ENCODE data around the gene CCL14.

Gene CCL14

DNA sequence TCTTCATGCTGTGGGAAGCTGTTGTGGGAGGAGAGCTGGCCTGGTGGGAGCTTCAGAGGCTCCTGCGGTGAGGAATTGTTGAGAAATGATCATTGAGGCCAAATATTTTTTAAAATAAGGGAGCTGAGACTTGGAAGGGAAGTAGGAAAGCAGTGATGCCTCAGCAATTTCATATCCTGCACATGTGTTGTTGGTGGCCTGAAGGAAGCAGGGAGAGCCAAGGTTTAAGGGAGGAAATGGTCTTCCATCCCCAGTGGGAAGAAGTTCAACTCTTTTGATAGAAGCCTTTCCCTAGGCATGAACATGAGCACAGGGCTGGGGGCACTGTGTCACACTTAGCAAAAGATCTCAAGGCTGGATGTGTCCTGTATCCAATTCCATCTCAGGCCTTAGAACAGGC is at the start of gene CCL14:
Gene CCL14 (minus strand): TSS at position 87 of the 400 bp plus-strand sequence. CDS start 80 bp downstream, at position 7.
- TF ChIP-seq CTCF (IDR thresholded peaks at IDR 0.05; ENCODE audit: borderline replicate concordance, control extremely low read depth, extremely low read depth, insufficient read depth, missing control alignments): no peak
- no peak for DNase-seq (ENCODE audit: low spot score)
- in situ Hi-C loops (cut with MboI; ENCODE audit: low sequenced_read_pairs, unreplicated experiment): no loop called here

- no peak for DNase-seq (ENCODE audit: low spot score)
- in situ Hi-C loops (cut with MboI; ENCODE audit: low sequenced_read_pairs, unreplicated experiment): no loop called here
- no peak for TF ChIP-seq CTCF (IDR thresholded peaks at IDR 0.05; ENCODE audit: borderline replicate concordance, control extremely low read depth, extremely low read depth, insufficient read depth, missing control alignments)
Observed at GRCh38 chr17:36036235-36036634, 49.7 kb upstream of the CCL14 start.

- DNase-seq (ENCODE audit: low spot score): no peak
- in situ Hi-C loops (cut with MboI; ENCODE audit: low sequenced_read_pairs, unreplicated experiment): no loop called here
Observed at GRCh38 chr17:36034127-36034526, 47.6 kb upstream of the CCL14 start.

GRCh38 chr17:36030956-36031355 is 44.4 kb upstream of the CCL14 start:
- in situ Hi-C loops (cut with MboI; ENCODE audit: low sequenced_read_pairs, unreplicated experiment): no loop called here
- DNase-seq (ENCODE audit: low spot score): no peak
- no peak for TF ChIP-seq CTCF (IDR thresholded peaks at IDR 0.05; ENCODE audit: borderline replicate concordance, control extremely low read depth, extremely low read depth, insufficient read depth, missing control alignments)

More at GRCh38 chr17:36034127-36034526, 47.6 kb upstream of the CCL14 start:
- no peak for TF ChIP-seq CTCF (IDR thresholded peaks at IDR 0.05; ENCODE audit: borderline replicate concordance, control extremely low read depth, extremely low read depth, insufficient read depth, missing control alignments)

DNA sequence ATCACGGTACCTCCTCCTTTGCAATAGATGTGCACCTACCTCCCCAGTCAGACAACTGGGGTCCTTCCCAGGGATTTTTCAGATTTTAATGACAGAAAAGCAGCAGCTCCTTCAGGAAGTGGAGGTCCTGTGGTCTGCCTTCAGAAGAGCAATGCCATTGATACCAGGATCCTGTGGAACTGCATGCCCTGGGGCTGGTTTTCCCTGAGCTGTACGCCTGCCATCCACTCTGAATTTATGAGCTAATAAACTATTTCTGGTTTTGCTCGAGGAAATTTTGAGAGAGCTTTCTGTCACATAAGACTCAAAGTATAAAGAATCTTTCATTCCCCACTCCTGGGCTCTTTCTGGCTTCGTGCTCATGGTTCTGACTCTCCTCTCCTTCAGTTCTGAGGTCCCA is 41.2 kb upstream of the CCL14 start:
- no peak for DNase-seq (ENCODE audit: low spot score)
- no peak for TF ChIP-seq CTCF (IDR thresholded peaks at IDR 0.05; ENCODE audit: borderline replicate concordance, control extremely low read depth, extremely low read depth, insufficient read depth, missing control alignments)
- in situ Hi-C loops (cut with MboI; ENCODE audit: low sequenced_read_pairs, unreplicated experiment): no loop called here

- in situ Hi-C loops (cut with MboI; ENCODE audit: low sequenced_read_pairs, unreplicated experiment): no loop called here
- TF ChIP-seq CTCF (IDR thresholded peaks at IDR 0.05; ENCODE audit: borderline replicate concordance, control extremely low read depth, extremely low read depth, insufficient read depth, missing control alignments): no peak
Observed at GRCh38 chr17:36024106-36024869, 37.8 kb upstream of the CCL14 start.

More at GRCh38 chr17:36024106-36024869, 37.8 kb upstream of the CCL14 start:
- DNase-seq (ENCODE audit: low spot score): no peak

Data from GM13976 (cell line).